K562 (cell line): ENCODE results near the gene ZFX.

Experiments used
- BRD4 ChIP-seq: fragments of 200-600 bp; sonication (generic); IDR thresholded peaks from 2 replicates; pipeline ENCODE4 v1.6.1; 2017; ENCODE audit warnings: inconsistent platforms
- CBX8 ChIP-seq: fragments of 200-600 bp; sonication (generic); IDR thresholded peaks from 2 replicates; pipeline ENCODE4 v1.6.1; 2012; ENCODE audit warnings: borderline replicate concordance, mixed run types, low read depth, mild to moderate bottlenecking, moderate library complexity, mixed read lengths, low read length, control low read depth, inconsistent platforms; ENCODE audit not compliant: poor library complexity, severe bottlenecking; ENCODE audit errors: extremely low read depth
- EGR1 ChIP-seq: fragments of 450-650 bp; conservative IDR thresholded peaks from 2 replicates; pipeline ENCODE4 v1.6.1; 2017; ENCODE audit warnings: mild to moderate bottlenecking
- GTF2A2 ChIP-seq: IDR thresholded peaks from 2 replicates; pipeline ENCODE4 v1.6.1; 2016; ENCODE audit warnings: mild to moderate bottlenecking, missing genetic modification characterization, missing compliant biosample characterization
- RBBP5 ChIP-seq: fragments of 200-600 bp; sonication (generic); IDR thresholded peaks from 2 replicates; pipeline ENCODE4 v1.6.1; 2012; ENCODE audit warnings: borderline replicate concordance, mild to moderate bottlenecking, low read length, control low read depth, inconsistent platforms; ENCODE audit not compliant: insufficient read depth, poor library complexity, severe bottlenecking
- SMC3 ChIP-seq: conservative IDR thresholded peaks from 2 replicates; pipeline ENCODE4 v1.6.1; 2011; ENCODE audit warnings: low read depth, low read length, improper control_type of control experiment; ENCODE audit not compliant: insufficient read depth
- SNIP1 ChIP-seq: fragments of 450-650 bp; IDR thresholded peaks from 2 replicates; pipeline ENCODE4 v1.7.1; 2017; ENCODE audit warnings: low read depth, mild to moderate bottlenecking
- ZKSCAN1 ChIP-seq: fragments of 150-350 bp; IDR thresholded peaks from 2 replicates; pipeline ENCODE4 v1.6.1; 2016; ENCODE audit warnings: low read depth, low read length
- TF ChIP-seq, protein P1 (sequence below): IDR thresholded peaks from 2 replicates; pipeline ENCODE4 v1.6.1; 2011; ENCODE audit not compliant: insufficient read length; ENCODE audit errors: extremely low read depth
- TF ChIP-seq, protein P2 (sequence below): sonication (generic); formaldehyde crosslinking; IDR thresholded peaks from 2 replicates; pipeline ENCODE4 v1.9.0; 2022; ENCODE audit warnings: mild to moderate bottlenecking, missing genetic modification reagents
- TF ChIP-seq, protein P3 (sequence below), 3 experiments: IDR thresholded peaks in 2 of 3; conservative IDR thresholded peaks in 1 of 3; 2 replicates each; pipeline ENCODE4 v1.5.1; 2011 to 2012; ENCODE audit warnings: low read length in 3 of 3, mild to moderate bottlenecking in 3 of 3, control low read depth in 2 of 3, improper control_type of control experiment in 1 of 3, inconsistent platforms in 1 of 3, low read depth in 1 of 3, mixed read lengths in 1 of 3, moderate library complexity in 1 of 3; ENCODE audit not compliant: insufficient read depth in 2 of 3
- TF ChIP-seq, protein P4 (sequence below): sonication (generic); formaldehyde crosslinking; IDR thresholded peaks from 2 replicates; pipeline ENCODE4 v1.5.0; 2020; ENCODE audit warnings: missing genetic modification reagents

DNA sequence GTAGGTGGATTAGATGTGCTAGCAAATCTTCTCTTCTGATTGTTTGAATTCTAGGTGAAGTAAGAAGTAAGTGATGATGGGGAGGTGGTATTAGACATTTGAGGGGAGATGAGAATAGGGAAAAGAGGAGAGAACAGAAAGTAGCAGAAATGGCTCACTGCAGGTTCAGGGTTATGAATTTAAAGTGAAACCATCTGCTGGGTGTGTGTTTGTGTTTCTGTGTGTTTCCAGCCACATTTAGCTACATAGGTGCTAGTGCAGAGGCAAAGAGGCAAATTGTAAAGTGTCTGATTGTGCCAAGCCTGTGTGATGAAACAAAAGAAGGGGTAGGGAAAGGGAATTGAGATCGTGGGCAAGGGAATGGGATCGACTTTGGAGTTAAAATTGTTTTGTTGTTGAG is 50.6 kb downstream of the ZFX start:
- no peak for TF ChIP-seq ZKSCAN1
- no peak for TF ChIP-seq CBX8
- no peak for TF ChIP-seq BRD4
- no peak for TF ChIP-seq SMC3
- TF ChIP-seq, protein P1, sequence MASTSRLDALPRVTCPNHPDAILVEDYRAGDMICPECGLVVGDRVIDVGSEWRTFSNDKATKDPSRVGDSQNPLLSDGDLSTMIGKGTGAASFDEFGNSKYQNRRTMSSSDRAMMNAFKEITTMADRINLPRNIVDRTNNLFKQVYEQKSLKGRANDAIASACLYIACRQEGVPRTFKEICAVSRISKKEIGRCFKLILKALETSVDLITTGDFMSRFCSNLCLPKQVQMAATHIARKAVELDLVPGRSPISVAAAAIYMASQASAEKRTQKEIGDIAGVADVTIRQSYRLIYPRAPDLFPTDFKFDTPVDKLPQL: no peak
- TF ChIP-seq EGR1: no peak
- no peak for TF ChIP-seq SNIP1
- TF ChIP-seq GTF2A2 (tag): no peak
- TF ChIP-seq, protein P2, sequence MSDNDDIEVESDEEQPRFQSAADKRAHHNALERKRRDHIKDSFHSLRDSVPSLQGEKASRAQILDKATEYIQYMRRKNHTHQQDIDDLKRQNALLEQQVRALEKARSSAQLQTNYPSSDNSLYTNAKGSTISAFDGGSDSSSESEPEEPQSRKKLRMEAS (CRISPR knock-in tag): no peak
- TF ChIP-seq, protein P3, sequence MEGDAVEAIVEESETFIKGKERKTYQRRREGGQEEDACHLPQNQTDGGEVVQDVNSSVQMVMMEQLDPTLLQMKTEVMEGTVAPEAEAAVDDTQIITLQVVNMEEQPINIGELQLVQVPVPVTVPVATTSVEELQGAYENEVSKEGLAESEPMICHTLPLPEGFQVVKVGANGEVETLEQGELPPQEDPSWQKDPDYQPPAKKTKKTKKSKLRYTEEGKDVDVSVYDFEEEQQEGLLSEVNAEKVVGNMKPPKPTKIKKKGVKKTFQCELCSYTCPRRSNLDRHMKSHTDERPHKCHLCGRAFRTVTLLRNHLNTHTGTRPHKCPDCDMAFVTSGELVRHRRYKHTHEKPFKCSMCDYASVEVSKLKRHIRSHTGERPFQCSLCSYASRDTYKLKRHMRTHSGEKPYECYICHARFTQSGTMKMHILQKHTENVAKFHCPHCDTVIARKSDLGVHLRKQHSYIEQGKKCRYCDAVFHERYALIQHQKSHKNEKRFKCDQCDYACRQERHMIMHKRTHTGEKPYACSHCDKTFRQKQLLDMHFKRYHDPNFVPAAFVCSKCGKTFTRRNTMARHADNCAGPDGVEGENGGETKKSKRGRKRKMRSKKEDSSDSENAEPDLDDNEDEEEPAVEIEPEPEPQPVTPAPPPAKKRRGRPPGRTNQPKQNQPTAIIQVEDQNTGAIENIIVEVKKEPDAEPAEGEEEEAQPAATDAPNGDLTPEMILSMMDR (IDR thresholded peaks at IDR 0.05 in 2 of 3, conservative IDR thresholded peaks at IDR 0.05 in 1 of 3; ENCODE audit: insufficient read depth in 2 of 3, low read depth in 1 of 3, low read length in 3 of 3): no peak
- TF ChIP-seq RBBP5: no peak
- TF ChIP-seq, protein P4, sequence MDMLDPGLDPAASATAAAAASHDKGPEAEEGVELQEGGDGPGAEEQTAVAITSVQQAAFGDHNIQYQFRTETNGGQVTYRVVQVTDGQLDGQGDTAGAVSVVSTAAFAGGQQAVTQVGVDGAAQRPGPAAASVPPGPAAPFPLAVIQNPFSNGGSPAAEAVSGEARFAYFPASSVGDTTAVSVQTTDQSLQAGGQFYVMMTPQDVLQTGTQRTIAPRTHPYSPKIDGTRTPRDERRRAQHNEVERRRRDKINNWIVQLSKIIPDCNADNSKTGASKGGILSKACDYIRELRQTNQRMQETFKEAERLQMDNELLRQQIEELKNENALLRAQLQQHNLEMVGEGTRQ (CRISPR knock-in tag): no peak
